Neural cell (in vitro differentiated cells): ENCODE measurements around the gene IGF1R.

Source experiments
- EZH2 ChIP-seq: fragments of 200-600, 300-800 bp; shearing (Covaris generic), sonication (generic); IDR thresholded peaks from 2 replicates; pipeline ENCODE4 v1.6.1; 2014; ENCODE audit warnings: antibody characterized with exemption, low read length, borderline replicate concordance, mild to moderate bottlenecking; ENCODE audit not compliant: insufficient read depth, poor library complexity, severe bottlenecking
- POLR2AphosphoS5 ChIP-seq: IDR thresholded peaks from 2 replicates; pipeline ENCODE4 v1.6.1; 2012
- TAF1 ChIP-seq: IDR thresholded peaks from 2 replicates; pipeline ENCODE4 v1.6.1; 2012; ENCODE audit warnings: low read depth
- TF ChIP-seq, protein P1 (sequence below): fragments of 450-650 bp; IDR thresholded peaks from 2 replicates; pipeline ENCODE4 v1.5.1; 2014; ENCODE audit warnings: antibody characterized with exemption, mild to moderate bottlenecking, moderate library complexity; ENCODE audit not compliant: poor library complexity, severe bottlenecking

DNA sequence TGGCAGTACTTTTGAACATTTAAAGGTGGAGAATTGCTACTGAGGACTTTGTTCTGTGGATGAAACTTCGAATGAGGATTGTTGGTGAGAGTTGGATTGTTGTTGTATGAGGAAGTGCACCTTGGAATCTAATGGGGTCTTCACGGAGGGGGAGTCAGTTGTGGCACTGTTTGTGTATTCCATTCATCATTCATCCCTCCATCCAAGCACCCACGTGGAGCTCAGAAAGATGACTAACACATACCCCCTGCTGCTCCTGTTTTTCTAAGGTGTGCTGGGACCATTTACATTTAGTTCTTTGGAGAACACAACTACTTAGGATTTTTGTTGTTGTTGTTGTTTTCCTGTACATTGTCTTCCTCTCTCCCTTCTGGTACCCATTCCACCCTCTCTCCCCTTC, 122.6 kb downstream of the IGF1R start:
- no peak for TF ChIP-seq POLR2AphosphoS5
- TF ChIP-seq EZH2: no peak
- TF ChIP-seq TAF1: no peak
- TF ChIP-seq, protein P1, sequence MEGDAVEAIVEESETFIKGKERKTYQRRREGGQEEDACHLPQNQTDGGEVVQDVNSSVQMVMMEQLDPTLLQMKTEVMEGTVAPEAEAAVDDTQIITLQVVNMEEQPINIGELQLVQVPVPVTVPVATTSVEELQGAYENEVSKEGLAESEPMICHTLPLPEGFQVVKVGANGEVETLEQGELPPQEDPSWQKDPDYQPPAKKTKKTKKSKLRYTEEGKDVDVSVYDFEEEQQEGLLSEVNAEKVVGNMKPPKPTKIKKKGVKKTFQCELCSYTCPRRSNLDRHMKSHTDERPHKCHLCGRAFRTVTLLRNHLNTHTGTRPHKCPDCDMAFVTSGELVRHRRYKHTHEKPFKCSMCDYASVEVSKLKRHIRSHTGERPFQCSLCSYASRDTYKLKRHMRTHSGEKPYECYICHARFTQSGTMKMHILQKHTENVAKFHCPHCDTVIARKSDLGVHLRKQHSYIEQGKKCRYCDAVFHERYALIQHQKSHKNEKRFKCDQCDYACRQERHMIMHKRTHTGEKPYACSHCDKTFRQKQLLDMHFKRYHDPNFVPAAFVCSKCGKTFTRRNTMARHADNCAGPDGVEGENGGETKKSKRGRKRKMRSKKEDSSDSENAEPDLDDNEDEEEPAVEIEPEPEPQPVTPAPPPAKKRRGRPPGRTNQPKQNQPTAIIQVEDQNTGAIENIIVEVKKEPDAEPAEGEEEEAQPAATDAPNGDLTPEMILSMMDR: no peak
